Mesothelial cell of epicardium (in vitro differentiated cells): ENCODE results near the gene EDIL3. TPM values are rescaled to one million over a fixed set of nuclear protein-coding genes. Genes with fewer than 3 reads are reported as not detected.

Experiments
- DNase-seq, 2 experiments: peaks; one replicate each; pipeline ENCODE4 v3.0.0; 2021; ENCODE audit warnings: low spot score in 2 of 2; ENCODE audit not compliant: unreplicated experiment in 2 of 2
- H3K27ac Mint-ChIP-seq: 2 replicates; pipeline ENCODE4 v1.8.0; 2021; ENCODE audit warnings: mixed read lengths
- H3K27me3 Mint-ChIP-seq: 2 replicates; pipeline ENCODE4 v1.8.0; 2021; ENCODE audit warnings: low read depth, mixed read lengths
- H3K36me3 Mint-ChIP-seq: 2 replicates; pipeline ENCODE4 v1.8.0; 2021; ENCODE audit warnings: mixed read lengths
- H3K4me1 Mint-ChIP-seq: 2 replicates; pipeline ENCODE4 v1.8.0; 2021; ENCODE audit warnings: mixed read lengths
- H3K4me3 Mint-ChIP-seq: 2 replicates; pipeline ENCODE4 v1.8.0; 2021; ENCODE audit warnings: mild to moderate bottlenecking, moderate library complexity, mixed read lengths
- H3K9me3 Mint-ChIP-seq: 2 replicates; pipeline ENCODE4 v1.8.0; 2021; ENCODE audit warnings: mixed read lengths
- CTCF ChIP-seq: fragments of 200-600 bp; sonication (generic); IDR thresholded peaks from one replicate; pipeline ENCODE4 v1.5.0; 2021; ENCODE audit warnings: antibody characterized with exemption; ENCODE audit not compliant: unreplicated experiment
- total RNA-seq: library from RNA; stranded (reverse); gene quantifications from 3 replicates; pipeline ENCODE4 v1.2.1, GENCODE V29; 2021

Gene EDIL3
- total RNA-seq, 1 donor from 2014 or later, result 51.3 TPM

GRCh38 chr5:84292788-84293653 lies 91.7 kb downstream of the EDIL3 start:
- Mint-ChIP-seq H3K9me3 (peaks cover 9% of the 10 kb centered on the region), H3K4me1 (peaks cover 22% of the 10 kb centered on the region), H3K4me3 (no peak overlapping the region), H3K36me3 (peaks cover 9% of the 10 kb centered on the region), H3K27ac (no peak overlapping the region), H3K27me3 (no peaks in the 10 kb centered on the region)
- DNase-seq, result no peak
- TF ChIP-seq CTCF, result no peak

- no peak for DNase-seq
- H3K4me3 Mint-ChIP-seq, result no peak overlapping the region
Measured at GRCh38 chr5:84292000-84292642, 92.6 kb downstream of the EDIL3 start.

GRCh38 chr5:84290673-84291072 lies 94.0 kb downstream of the EDIL3 start:
- no peak for TF ChIP-seq CTCF
- no peak for DNase-seq
- Mint-ChIP-seq H3K27ac (peak overlapping the region; percentile 95), H3K27me3 (no peaks in the 10 kb centered on the region), H3K4me3 (no peak overlapping the region), H3K36me3 (no peaks in the 10 kb centered on the region), H3K9me3 (no peaks in the 10 kb centered on the region), H3K4me1 (peaks cover 43% of the 10 kb centered on the region)

More at GRCh38 chr5:84292000-84292642, 92.6 kb downstream of the EDIL3 start:
- H3K27ac Mint-ChIP-seq, result no peak overlapping the region
- peak; percentile 24 for TF ChIP-seq CTCF
- no peaks in the 10 kb centered on the region for H3K27me3 Mint-ChIP-seq
- peaks cover under 1% of the 10 kb centered on the region for H3K36me3 Mint-ChIP-seq
- peaks cover 31% of the 10 kb centered on the region for H3K4me1 Mint-ChIP-seq
- peaks cover under 1% of the 10 kb centered on the region for H3K9me3 Mint-ChIP-seq

GRCh38 chr5:84290161-84290560 lies 94.5 kb downstream of the EDIL3 start:
- peak overlapping the region; percentile 1 for H3K4me3 Mint-ChIP-seq
- no peaks in the 10 kb centered on the region for H3K27me3 Mint-ChIP-seq
- peak overlapping the region; percentile 95 for H3K27ac Mint-ChIP-seq
- H3K36me3 Mint-ChIP-seq, result no peaks in the 10 kb centered on the region
- DNase-seq, result peak in 1 of 2 experiments; percentile 38
- no peaks in the 10 kb centered on the region for H3K9me3 Mint-ChIP-seq
- H3K4me1 Mint-ChIP-seq, result peaks cover 45% of the 10 kb centered on the region
- no peak for TF ChIP-seq CTCF

- no peak overlapping the region for H3K4me3 Mint-ChIP-seq
- H3K9me3 Mint-ChIP-seq, result no peaks in the 10 kb centered on the region
- no peak for TF ChIP-seq CTCF
- H3K27ac Mint-ChIP-seq, result peak overlapping the region; percentile 52
- H3K27me3 Mint-ChIP-seq, result no peaks in the 10 kb centered on the region
- peaks cover 45% of the 10 kb centered on the region for H3K4me1 Mint-ChIP-seq
- no peak for DNase-seq
- H3K36me3 Mint-ChIP-seq, result no peaks in the 10 kb centered on the region
Measured at GRCh38 chr5:84287951-84288350, 96.7 kb downstream of the EDIL3 start.
